HG03139 (cell line): ENCODE data around the gene PTTG1.

Source experiments
- ATAC-seq: cut with Tn5 transposase; IDR thresholded peaks from one replicate; pipeline ENCODE4 v1.9.1; 2021; ENCODE audit not compliant: unreplicated experiment

The PTTG1 gene

DNA sequence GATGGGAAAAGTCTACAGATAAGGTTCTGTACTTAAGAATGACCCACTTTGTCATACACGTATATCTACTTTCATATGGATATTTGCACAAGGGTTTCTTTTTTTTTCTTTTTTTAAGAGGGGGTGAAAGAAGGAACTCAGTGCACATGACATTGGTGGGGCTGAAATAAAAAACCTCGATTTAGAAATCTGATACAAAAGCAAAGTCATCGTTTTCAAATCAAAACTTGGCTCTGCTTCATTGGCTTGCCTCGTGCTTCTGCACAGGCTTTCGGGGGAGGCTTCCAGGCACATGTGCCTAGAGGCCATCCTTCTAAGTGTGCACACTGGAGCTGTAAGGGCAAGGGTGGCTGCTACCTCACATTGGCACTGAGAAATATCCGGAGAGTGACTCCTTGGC is 31.1 kb downstream of the PTTG1 start:
- ATAC-seq, result no peak

GRCh38 chr5:160453751-160454150 is 32.1 kb downstream of the PTTG1 start:
- no peak for ATAC-seq

- no peak for ATAC-seq
Observed at GRCh38 chr5:160455600-160455999, 33.9 kb downstream of the PTTG1 start.

DNA sequence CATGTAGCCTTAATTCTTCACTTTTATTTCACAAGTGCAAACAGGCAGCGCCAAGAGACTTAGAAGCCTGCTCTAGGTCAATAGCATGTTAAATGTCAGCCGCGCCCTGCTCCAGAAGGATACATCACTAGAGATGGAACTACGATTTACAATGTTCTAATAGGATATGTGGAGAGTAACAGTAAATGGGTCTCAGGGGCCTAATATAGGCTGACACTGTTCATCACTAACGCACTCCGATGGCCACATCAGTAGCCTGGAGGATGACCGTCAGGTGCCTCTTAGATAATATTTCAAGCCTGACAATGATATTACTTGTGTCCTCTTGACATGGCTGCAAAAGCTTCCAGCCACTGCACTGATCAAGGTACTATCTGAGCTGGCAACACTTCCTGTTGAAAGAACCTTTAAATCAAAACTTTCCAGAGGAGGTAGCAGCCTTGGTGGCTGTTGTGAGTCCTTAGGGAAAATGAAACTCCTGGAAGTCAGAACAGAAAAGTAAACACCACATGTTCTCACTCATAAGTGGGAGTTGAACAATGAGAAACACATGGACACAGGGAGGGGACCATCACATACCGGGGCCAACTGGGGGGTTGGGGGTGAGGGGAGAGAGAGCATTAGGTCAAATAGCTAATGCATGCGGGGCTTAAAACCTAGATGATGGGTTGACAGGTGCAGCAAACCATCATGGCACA is 35.0 kb downstream of the PTTG1 start:
- no peak for ATAC-seq

DNA sequence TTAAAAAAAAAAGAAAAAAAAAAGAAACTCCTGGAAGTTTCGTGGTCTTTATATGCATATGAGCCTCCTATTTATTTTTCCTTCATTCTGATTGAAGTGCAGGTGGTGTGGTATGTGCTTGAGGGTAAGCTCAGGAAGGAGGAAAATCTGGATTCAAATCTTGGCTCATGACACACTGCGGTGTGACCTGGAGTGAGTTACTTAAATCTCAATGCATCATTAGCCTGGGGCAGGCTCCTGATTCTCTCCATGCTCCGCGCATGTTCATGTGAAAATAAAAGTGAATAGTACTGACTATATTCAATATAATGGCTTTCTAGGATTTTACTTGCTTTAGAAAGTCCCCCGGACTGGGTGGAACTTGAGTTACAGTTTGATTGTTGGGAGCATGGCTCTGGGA is 35.6 kb downstream of the PTTG1 start:
- ATAC-seq, result no peak

DNA sequence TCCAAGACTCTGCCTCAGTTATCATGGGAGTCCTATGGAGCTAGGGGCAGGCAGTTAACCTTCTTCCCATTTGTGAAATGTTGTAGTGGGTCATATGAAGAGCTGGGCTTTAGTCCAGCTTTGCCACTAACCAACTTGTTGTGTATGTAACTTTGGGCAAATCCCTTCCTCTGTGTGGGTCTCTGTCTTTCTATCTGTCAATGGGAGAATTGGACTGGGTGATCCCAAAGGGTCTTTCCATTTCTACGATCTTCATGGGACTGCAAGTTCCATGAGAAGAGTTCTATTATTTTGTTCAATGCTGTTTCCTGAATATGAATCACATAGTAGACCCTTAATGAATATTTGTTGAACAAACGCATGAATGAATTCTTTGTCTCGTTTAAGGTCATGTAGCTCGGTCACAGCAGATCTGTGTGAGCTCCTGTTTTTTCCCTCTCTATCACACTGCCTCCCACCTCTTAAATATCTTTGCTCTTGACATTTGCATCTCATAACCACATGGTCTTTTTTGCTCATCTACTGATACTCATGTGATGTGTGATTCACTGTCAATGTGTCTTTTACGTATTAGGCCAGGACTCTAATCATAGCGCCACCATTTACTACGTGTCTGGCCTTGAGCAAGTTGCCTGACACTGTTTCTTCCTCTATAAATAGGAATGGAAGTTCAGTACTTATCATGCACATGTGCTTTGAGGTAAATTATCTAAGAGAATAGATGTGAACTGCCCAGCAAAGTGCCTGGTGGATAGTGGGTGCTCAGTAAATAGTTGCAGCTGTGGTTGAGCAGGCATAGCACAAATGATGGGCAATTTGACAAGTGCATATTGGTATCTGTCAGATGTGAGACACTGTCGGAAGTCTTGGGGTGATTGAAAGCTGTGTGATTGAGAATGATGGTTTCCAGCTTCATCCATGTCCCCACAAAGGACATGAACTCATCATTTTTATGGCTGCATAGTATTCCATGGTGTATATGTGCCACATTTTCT is 37.4 kb downstream of the PTTG1 start:
- ATAC-seq, result peak; percentile 64

DNA sequence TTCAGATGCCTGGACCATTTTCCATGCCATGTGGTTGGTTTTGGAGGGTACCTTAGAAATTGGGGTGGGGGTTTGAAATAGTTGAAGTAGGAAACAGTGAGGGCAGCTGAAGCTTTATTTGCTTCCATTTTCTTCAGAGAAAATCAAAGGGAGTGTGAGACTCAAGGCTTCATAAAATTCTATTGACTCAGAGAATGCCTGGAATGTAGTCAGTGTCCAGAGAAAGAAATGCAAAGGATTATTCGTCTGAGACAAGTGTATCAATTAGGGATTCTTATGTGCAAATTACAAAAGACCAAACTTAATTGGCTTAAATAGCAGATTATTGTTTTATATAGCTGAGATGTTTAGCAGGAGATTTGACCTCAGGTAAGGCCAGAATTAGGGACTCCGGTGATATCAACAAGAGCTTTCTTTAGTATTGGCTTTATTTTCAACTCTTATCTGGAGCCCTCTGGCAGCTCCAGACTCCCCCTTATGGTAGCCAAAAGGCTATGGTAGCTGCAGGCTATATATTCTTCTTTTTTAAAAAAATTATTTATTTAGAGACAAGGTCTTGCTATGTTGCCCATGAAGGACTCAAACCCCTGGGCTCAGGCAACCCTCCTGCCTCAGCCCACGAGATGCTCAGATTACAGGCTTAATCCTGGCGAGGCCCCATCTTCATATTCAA is 38.9 kb downstream of the PTTG1 start:
- ATAC-seq, result no peak

DNA sequence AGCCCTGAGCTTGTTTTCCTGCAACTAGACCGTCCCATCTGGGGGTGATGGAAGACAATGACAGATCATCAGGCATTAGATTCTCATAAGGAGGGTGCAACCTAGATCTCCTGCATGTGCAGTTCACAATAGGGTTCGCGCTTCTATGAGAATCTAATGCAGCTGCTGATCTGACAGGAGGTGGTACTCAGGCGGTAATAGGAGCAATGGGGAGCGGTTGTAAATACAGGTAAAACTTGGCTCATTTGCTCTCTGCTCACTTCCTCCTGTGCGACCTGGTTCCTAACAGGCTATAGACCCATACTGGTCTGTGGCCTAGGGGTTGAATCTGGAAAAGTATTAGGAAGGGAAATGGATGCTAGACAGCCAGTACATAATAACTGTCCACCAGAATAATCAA is 39.7 kb downstream of the PTTG1 start:
- no peak for ATAC-seq

GRCh38 chr5:160462167-160462566 is 40.5 kb downstream of the PTTG1 start:
- peak; percentile 32 for ATAC-seq

DNA sequence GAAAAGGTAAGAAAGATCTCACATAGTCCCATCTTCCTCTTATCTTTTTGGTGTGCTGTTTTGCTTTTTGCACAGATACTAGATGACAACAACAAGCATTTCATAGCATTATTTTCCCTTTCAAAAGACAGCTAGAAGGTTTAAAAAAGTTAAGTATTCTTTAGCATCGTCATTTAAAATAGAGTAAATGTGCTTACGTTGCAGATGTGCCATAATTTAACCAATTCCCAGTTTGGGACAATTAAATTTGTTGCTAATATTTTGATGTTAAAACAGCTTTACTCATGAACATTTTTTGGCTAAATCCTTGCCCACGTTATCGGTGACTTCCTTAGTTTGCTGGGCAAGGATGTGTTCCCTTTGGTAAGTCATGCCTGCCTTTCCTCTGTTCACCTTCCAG is 41.6 kb downstream of the PTTG1 start:
- no peak for ATAC-seq

DNA sequence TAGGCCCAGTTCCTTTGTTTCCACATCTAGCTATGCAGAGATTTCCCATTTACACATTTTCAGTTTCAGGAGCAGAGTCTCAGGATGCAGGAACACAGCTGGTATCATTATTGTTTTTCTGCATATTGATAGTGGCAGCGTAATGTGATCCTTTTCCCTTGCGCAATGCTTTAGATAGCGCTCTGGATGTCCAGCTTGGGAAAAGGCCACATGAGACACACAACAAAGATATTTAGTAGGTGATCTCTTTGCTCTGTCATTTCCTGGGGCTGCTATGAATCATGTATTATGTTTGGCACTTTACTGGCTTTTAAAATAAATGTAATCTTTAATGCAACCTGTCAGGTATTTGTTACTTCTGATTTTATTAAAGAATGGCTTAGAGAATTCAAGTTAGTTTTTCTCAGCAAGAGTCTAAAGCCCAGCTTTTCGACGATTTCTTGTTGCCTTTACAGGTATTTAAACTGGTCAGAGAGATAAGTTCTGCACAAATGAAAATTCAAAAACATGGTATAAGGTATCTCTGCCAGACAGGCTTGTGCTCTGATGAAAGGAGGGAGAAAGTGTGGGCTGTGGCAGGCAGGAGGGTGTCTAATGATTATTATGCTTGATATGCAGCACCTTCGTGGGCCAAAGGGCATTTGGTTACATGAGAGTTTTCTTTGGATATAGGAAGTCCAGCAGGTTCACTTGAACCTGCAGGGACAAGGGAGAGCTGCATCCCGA is 42.2 kb downstream of the PTTG1 start:
- ATAC-seq, result no peak

- no peak for ATAC-seq
Observed at GRCh38 chr5:160464466-160464797, 42.8 kb downstream of the PTTG1 start.

- no peak for ATAC-seq
Observed at GRCh38 chr5:160466116-160466515, 44.5 kb downstream of the PTTG1 start.

DNA sequence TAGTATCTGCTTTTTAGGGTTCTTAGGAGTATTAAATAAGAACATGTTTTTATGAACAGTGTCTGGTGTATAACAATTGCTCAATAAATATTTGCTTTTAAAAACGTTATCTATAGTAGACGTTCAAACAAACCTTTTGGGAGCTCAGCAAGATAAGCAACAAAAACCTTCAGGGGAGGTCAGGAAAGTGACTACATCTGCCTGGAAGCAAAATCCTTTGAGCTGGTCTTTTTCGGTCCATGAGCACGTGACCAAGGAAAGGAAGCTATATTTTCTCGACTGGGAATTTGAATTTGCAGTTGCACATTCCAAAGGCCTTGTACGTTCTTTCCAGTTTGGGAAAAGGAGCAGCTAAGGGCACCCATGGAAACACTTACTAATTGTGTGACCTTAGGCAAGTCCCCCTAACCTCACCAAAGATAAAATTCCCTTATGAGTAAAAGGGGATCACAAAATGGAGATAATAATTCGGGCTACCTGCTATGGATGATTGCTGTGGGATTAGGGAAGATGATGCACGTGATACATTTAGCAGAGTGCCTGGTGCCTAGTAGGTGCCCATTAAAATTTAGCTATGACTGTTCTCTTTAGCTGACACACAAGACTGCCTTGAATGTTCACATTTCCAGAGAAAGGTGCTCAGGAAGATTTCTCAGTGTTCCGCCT is 45.4 kb downstream of the PTTG1 start:
- ATAC-seq, result no peak

DNA sequence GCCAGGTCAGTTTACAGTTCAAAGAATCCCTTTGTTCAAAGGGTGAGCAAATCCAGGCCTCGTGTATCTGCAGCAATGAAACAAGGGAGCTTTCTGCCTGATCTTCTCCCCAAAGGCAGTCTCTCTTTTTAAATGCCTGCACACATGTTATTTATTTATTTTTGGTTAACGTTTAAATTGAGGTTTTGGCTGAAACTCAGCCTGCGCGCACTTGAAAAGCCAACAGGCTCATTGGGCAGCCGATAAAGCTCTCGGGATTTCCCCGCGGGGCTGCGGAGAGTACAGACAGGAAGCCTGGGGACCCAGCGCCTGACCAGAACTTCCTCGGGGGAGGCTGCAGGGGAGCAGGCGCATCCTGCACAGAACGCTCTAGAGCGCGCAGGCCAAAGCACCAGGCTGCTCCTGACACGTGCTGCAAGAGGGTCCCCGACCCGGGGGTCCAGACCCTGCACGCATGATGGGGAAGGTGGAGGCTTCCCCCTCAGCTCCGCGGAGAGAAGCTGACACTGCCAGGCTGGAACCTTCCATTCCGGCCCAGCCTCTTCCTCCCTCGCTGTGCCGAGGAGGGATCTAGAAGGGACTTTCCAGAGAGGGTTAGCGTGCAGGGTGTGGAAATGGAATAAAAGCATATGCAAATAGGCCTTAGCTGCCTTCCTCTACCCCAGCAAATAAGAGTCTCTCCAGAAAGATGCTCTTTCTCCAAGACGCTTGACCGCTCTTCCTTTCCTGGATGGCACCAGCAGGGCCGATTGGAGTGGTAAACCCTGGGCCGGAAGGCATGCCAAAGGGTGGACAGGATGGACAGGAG is 46.1 kb downstream of the PTTG1 start:
- peak; percentile 90 for ATAC-seq

DNA sequence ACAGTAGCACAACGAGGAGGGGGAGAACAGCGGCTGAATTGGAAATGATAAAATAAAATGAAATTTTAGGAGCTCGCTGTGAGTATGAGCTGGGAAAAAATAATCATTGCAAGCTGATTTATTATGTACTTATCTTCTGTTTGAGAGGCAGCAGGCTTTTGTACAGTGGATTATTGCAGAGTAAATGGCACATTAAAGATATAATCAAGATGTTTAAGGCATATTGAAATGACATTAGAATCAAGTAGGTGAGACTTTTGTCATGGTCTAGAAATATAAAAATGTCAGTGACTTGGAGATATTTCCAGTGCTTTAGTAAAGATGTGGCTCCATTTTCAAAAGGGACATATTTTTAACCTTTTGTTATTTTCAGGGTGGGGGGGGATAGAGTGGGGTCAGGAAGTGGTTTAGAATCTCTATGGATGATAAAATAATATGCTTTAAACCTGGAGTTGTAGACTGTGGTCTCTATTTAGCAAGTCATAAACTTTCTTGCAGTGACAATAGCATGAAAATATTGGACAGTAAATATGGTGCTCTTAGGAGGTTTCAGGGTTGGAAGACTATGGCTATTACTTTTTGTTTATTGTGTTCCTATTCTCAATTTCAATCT is 46.8 kb downstream of the PTTG1 start:
- no peak for ATAC-seq

DNA sequence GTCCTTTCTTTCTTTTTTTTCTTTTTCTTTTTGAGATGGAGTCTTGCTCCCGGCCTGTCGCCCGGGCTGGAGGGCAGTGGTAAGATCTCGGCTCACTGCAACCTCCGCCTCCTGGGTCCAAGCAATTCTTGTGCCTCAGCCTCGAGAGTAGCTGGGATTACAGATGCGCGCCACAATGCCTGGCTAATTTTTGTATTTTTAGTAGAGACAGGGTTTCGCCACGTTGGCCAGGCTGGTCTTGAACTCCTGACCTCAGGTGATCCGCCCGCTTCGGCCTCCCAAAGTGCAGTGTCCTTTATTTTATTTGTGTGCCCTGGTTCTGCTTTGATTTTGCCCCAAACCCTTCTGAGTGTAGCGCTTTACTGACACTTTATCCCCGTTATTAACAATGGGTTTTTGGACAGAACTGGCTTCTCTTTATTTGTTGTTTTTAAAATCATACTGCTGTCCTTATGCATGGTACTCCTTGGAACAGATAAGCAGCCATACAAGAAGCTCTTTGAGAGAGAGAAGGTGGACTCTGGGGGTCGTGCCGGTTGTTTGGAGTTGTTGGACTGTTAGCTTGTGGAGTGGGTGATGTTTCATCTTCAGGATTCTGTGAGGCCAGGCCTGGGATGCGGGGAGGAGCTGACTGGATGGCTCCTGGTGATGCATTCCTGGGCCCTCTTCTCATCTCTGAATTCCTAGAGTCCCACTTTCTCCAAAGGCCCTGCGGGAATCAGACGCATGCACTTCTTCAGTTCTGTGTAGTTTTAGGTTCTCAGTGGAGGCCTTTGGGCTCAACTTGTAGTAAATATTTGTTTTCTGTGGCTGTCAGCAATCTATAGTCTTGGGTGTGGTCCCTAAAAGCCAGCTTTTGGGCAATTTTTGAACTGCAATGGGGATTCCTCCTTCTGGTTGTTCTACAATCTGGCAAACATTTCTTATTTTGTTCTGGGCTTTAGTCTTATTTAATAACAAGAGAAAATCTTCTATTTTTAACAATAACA is 47.8 kb downstream of the PTTG1 start:
- ATAC-seq, result no peak
